Astrocyte (in vitro differentiated cells and primary cell): ENCODE measurements around the gene SLX4. TPM values are rescaled to one million over a fixed set of nuclear protein-coding genes. Genes with fewer than 3 reads are reported as not detected.
A peak's percentile ranks its signal among the peaks of the same experiment; 100 is the strongest.

Experiments
- DNase-seq: peaks from one replicate; pipeline ENCODE4 v3.0.0-alpha.2; 2010; ENCODE audit warnings: low read depth
- FAIRE-seq: peaks from 2 replicates; lab custom pipeline; 2011; peaks lifted over from hg19 to GRCh38; lab: Jason Lieb, UNC
- H2AFZ ChIP-seq: 2 replicates; pipeline ENCODE4 v1.6.0; 2012; ENCODE audit warnings: low read depth, low read length, inconsistent platforms
- H3K27ac ChIP-seq: 2 replicates; pipeline ENCODE4 v1.5.1; 2011; ENCODE audit warnings: low read depth, low read length, inconsistent platforms
- H3K27me3 ChIP-seq: 2 replicates; pipeline ENCODE4 v1.6.0; 2011; ENCODE audit warnings: low read length, inconsistent platforms; ENCODE audit not compliant: insufficient read depth
- H3K36me3 ChIP-seq: 2 replicates; pipeline ENCODE4 v1.5.1; 2011; ENCODE audit warnings: low read length, inconsistent platforms; ENCODE audit not compliant: insufficient read depth
- H3K4me1 ChIP-seq: 2 replicates; pipeline ENCODE4 v1.5.1; 2011; ENCODE audit warnings: low read length, inconsistent platforms; ENCODE audit not compliant: insufficient read depth
- H3K4me2 ChIP-seq: 2 replicates; pipeline ENCODE4 v1.6.0; 2012; ENCODE audit warnings: low read length, inconsistent platforms
- H3K4me3 ChIP-seq: 2 replicates; pipeline ENCODE4 v1.5.1; 2011; ENCODE audit warnings: low read depth, mild to moderate bottlenecking, low read length, inconsistent platforms; ENCODE audit not compliant: insufficient read depth
- H3K79me2 ChIP-seq: 2 replicates; pipeline ENCODE4 v1.6.0; 2012; ENCODE audit warnings: mild to moderate bottlenecking, low read length, inconsistent platforms; ENCODE audit not compliant: insufficient read depth
- H3K9ac ChIP-seq: 2 replicates; pipeline ENCODE4 v1.6.0; 2012; ENCODE audit warnings: mild to moderate bottlenecking, low read length, inconsistent platforms
- H3K9me3 ChIP-seq: 2 replicates; pipeline ENCODE4 v1.5.1; 2012; ENCODE audit warnings: low read depth, mild to moderate bottlenecking, low read length, inconsistent platforms; ENCODE audit not compliant: insufficient read depth
- H4K20me1 ChIP-seq: 2 replicates; pipeline ENCODE4 v1.6.0; 2012; ENCODE audit warnings: low read length, inconsistent platforms; ENCODE audit not compliant: insufficient read depth
- H3K27ac Mint-ChIP-seq: one replicate; pipeline ENCODE4 v1.8.0; 2021; ENCODE audit warnings: mild to moderate bottlenecking, mixed read lengths; ENCODE audit not compliant: unreplicated experiment
- H3K27me3 Mint-ChIP-seq: one replicate; pipeline ENCODE4 v1.8.0; 2021; ENCODE audit warnings: low read depth, mixed read lengths; ENCODE audit not compliant: unreplicated experiment
- H3K36me3 Mint-ChIP-seq: one replicate; pipeline ENCODE4 v1.8.0; 2021; ENCODE audit warnings: low read depth, mixed read lengths; ENCODE audit not compliant: unreplicated experiment
- H3K4me1 Mint-ChIP-seq: one replicate; pipeline ENCODE4 v1.8.0; 2021; ENCODE audit warnings: low read depth, mixed read lengths; ENCODE audit not compliant: unreplicated experiment
- H3K4me3 Mint-ChIP-seq: one replicate; pipeline ENCODE4 v1.8.0; 2021; ENCODE audit warnings: mild to moderate bottlenecking, moderate library complexity, mixed read lengths; ENCODE audit not compliant: unreplicated experiment
- H3K9me3 Mint-ChIP-seq: one replicate; pipeline ENCODE4 v1.8.0; 2021; ENCODE audit warnings: mild to moderate bottlenecking, mixed read lengths; ENCODE audit not compliant: unreplicated experiment
- CTCF ChIP-seq: IDR thresholded peaks from 2 replicates; pipeline ENCODE4 v1.5.1; 2011; ENCODE audit warnings: low read depth, mild to moderate bottlenecking, inconsistent platforms, low read length, moderate library complexity; ENCODE audit not compliant: insufficient read depth
- EZH2 ChIP-seq: IDR thresholded peaks from 2 replicates; pipeline ENCODE4 v1.6.1; 2012; ENCODE audit warnings: mild to moderate bottlenecking, low read length, inconsistent platforms; ENCODE audit not compliant: insufficient read depth
- total RNA-seq: library from RNA; stranded (reverse); gene quantifications from 2 replicates; pipeline ENCODE4 v1.2.1, GENCODE V29; 2021

SLX4 gene
- total RNA-seq, 1 donor from 2014 or later = 7.8 TPM

GRCh38 chr16:3655030-3655395, 43.6 kb upstream of the SLX4 start:
- no peak overlapping the region for H3K4me3 ChIP-seq
- no peaks in the 10 kb centered on the region for H3K4me1 ChIP-seq
- no peak for TF ChIP-seq CTCF
- H3K4me2 ChIP-seq = no peak overlapping the region
- DNase-seq = no peak
- Mint-ChIP-seq H3K36me3 (peaks cover 21% of the 10 kb centered on the region), H3K9me3 (no peaks in the 10 kb centered on the region), H3K4me1 (peaks cover 10% of the 10 kb centered on the region), H3K27me3 (no peaks in the 10 kb centered on the region), H3K27ac (no peak overlapping the region), H3K4me3 (no peak overlapping the region)
- H3K27ac ChIP-seq = no peak overlapping the region
- peaks cover 5% of the 10 kb centered on the region for H4K20me1 ChIP-seq
- FAIRE-seq = no peak
- H3K27me3 ChIP-seq = no peaks in the 10 kb centered on the region
- no peaks in the 10 kb centered on the region for H3K79me2 ChIP-seq
- H3K9me3 ChIP-seq = no peaks in the 10 kb centered on the region
- H2AFZ ChIP-seq = no peak overlapping the region
- H3K9ac ChIP-seq = no peak overlapping the region
- peaks cover 16% of the 10 kb centered on the region for H3K36me3 ChIP-seq

DNA sequence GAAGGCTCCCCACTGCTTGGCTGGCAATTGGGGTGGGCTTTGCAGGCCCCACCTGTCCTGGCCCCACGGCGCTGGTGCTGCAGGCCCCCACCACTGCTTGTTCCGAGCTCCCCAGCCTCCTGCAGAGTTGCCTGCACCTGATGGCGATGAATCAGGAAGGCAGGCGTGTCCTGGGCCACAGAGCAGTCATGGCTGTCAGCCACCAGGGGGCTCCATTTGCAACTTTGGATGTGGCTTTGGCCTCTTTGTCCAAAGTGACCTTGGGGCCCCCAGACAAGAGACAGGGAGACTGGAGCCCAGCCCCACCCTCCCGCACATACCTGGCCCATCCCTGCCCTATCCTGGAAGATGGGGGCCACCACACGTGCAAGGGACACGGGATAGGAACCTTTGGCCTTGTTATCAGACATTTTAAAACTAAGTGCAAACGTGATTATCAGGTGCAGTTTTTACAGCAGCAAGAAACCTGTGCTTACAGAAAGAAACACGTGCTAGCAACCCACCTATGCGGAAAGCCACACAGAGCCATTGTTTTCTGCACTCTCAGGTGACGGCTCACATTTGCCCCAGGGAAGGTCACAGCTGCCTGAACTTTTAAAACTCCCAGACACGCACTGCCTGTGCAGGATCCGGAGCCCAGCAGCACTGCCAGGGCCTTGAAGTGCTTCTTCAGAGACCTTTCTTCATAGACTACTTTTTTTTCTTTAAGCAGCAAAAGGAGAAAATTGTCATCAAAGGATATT, 43.0 kb upstream of the SLX4 start, which contains the start of gene DNASE1:
Gene DNASE1, plus strand, starts transcription at position 443 of the 743 bp plus-strand sequence. CDS start 683 bp downstream, outside the sequence.
- H3K36me3 ChIP-seq = peaks cover 16% of the 10 kb centered on the region
- no peak within 1 kb of the TSS for H3K4me3 Mint-ChIP-seq
- H4K20me1 ChIP-seq = peaks cover 5% of the 10 kb centered on the region
- H3K27me3 Mint-ChIP-seq = no peaks in the 10 kb centered on the region
- no peaks in the 10 kb centered on the region for H3K79me2 ChIP-seq
- no peaks in the 10 kb centered on the region for H3K27me3 ChIP-seq
- H2AFZ ChIP-seq = no peak within 1 kb of the TSS
- no peak within 1 kb of the TSS for H3K27ac ChIP-seq
- DNase-seq (peak; percentile 31), FAIRE-seq (no peak)
- peaks cover 24% of the 10 kb centered on the region for H3K36me3 Mint-ChIP-seq
- H3K9me3 Mint-ChIP-seq = no peaks in the 10 kb centered on the region
- H3K9ac ChIP-seq = no peak within 1 kb of the TSS
- no peaks in the 10 kb centered on the region for H3K9me3 ChIP-seq
- H3K4me2 ChIP-seq = no peak within 1 kb of the TSS
- H3K4me1 Mint-ChIP-seq = peaks cover 6% of the 10 kb centered on the region
- no peak within 1 kb of the TSS for H3K27ac Mint-ChIP-seq
- TF ChIP-seq EZH2 (no peak), CTCF (peak; percentile 33)
- H3K4me3 ChIP-seq = no peak within 1 kb of the TSS
- H3K4me1 ChIP-seq = no peaks in the 10 kb centered on the region
